Activated CD8-positive, alpha-beta memory T cell treated with anti-CD3 and anti-CD28 coated beads for 48 hours (primary cell): ENCODE data around the gene HNRNPUL1.

Experiments
- DNase-seq, 3 experiments: peaks; one replicate each; pipeline ENCODE4 v3.0.0-alpha.2; 2020; ENCODE audit warnings: low read depth in 2 of 3, low spot score in 2 of 3

The HNRNPUL1 gene

DNA sequence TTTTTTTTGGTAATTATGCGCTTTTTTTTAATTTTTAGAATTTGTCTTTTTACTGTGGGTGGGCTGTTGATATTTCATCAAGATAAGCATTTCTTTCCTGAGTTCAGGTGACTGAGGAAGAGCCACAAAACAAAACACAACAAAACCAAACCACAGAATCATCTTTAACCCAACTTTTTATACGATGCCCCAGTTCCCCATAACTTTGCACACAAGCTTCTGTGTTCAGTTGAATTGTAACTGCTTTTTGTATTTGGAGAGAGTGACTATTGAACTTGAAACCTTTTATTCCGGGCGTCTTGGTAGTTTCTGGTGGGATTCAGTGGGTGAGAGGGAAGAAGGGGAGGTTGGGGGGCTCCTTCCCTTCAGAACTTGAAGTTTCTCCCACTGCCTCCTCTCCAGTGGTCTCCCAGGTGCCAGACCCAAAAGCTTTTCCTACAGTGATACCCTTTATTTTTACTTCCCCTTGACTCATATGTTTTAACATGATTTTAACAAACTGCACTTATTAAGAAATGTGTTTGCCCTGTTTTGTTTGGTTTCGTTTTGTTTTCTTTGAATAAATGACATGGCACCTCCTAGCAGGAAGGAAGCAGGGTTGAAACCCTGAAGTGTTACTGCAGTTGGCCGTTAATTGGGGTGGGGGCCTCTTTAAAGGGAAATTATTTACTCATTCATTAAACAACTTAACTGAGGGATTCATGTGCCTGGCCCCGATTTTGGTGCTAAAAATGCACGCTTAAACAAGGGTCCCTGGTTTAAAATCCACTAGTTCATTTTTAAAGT, 43.1 kb downstream of the HNRNPUL1 start:
- no peak for DNase-seq

DNA sequence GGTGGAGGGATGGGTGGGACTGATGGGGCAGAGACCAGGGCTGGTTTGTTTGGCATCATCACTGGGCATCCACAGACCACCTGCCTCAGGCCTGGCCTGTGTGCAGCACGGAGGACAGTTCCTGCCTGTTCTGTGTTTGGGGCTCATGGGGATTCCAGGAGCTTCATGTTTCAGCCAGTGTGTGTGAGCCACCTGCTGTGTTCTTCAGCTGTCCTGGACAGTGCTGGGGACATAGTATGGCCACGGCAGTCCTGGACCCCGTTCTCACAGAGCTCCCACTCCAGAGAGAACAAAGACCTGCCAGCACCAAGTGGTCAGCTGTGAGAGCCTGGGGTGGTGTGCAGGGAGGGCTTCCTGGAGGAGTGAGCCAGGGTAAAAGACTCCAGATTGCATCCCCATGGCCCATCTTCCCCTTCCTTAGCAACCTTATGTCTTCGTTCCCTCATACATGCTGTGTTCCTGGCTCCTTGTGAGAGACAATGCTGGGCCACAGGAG, 43.8 kb downstream of the HNRNPUL1 start:
- DNase-seq: no peak

DNA sequence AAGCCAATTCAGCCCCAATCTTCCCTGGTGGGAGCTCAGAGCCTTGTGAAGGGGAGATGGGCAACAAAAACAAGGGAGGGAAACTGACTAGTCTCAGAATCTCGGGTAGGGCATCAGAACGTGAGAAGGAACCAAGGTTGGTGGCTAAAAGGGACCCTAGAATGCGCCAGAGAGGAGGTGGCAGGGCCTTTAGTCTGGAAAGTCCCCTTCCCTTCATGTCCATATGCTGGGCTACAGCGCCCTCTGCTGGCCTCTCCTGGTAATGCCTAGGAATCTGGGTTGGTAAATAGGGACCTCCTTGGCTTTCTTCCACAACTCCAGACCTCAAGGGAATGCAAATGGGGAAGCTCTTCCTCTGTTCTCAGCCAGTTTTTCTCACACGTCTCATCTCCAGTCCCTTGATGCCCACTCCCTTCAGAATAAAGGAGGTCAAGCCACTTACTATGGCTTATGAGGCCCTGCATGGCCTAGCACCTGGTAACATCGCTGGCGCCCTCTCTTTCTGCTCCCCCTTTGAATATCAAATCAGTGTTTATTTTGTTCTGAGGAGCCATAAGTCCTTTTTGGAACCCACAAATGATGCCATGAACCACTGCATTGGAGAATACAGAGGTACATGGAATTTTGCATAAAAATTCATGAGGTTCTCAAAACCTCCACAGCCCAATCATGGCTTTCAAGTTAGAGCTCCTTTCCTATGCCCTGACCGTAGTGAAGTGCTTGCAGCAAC, 44.4 kb downstream of the HNRNPUL1 start:
- DNase-seq: peak; percentile 70 to 99 (median 98)

DNA sequence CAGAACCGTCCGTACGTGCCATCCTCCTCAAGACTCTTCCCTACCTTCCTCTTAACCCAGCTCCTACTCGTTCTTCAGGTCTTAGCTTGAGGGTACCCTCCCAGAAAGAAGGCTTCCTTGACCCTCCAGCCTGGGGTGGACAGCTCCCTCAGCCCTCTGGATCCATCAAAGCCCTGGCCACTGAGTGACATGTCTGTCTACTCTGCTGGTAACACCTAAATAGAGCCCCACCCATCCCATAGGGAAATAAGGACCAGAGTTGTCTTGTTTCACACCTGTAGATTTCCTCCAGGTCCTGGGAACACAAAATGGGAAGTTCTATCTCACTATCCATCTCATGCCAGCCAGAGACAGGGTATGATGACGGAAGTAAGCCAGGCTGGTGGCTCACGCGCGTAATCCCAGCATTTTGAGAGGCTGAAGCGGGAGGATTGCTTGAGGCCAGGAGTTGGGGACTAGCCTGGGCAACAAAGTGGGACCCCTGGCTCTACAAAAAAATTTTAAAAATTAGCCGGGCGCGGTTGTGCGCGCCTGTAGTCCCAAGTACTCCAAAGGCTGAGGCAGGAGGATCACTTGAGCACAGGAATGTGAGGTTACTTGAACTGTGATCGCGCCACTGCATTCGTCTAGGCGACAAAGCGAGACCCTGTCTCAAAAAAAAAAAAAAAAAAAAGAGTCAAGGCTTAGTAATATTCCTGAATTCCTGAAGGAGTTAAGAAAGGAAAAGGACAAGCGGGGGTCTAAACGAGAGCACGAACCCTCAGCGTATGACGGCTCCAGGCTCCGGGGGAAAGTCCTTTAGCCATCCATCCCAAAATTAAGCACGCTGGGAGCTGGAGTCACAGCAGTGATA, 45.2 kb downstream of the HNRNPUL1 start:
- DNase-seq: no peak

DNA sequence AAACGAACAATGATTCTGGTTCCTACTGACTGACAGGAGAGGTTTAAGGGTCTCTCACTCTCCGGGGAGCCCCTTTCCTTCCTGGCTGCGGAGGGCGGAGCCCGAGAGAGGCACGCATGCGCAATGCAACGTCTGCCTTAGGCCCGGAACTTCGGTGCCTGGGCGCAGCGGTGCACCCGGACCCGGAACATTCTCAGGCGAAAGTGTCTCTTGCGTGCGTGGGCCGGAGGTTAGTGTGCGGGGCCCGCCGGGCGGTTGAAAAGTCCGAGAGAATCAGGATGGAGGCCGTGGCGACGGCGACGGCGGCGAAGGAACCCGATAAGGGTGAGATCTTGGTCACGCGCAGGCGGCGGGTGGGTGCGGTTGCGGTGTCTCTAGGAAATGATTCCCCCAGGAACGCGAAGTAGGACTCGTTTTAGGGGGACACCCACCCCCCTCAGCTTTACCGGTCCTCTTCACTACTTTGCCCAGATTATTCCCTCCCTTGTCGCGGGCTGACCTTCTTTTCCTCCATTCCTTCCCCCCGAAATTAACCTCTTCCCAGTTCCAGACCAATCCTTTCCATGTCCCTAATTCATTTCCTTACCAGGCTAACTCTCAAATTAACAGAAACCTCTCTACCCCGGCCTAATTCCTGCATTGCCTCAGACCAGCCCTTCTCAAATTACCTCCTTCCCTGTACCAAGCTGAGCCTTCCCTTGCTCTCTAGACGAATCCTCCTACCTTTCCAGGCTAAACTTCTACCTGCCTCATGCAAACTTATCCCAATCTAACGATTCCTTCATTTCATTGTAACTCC, 46.1 kb downstream of the HNRNPUL1 start, which contains the start of gene CCDC97:
Gene CCDC97, plus strand, starts transcription at position 140 of the 799 bp plus-strand sequence. Its CDS starts 139 bp downstream, at position 279.
- peak; percentile 78 to 87 (median 83) for DNase-seq

DNA sequence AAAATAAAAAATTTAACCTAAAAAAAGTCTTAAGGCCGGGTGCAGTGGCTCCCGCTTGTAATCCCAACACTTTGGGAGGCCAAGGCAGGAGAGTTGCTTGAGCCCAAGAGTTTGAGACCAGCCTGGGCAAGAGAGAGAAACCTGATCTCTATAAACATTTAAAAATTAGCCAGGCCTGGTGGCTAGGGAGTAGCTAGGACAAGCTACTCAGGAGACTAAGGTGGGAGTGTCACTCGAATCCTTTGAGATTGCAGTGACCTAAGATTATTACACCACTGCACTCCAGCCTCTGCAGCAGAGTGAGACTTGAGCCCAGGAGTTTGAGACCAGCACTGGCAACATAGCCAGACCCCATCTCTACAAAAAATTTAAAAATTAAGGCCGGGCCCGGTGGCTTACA, 46.9 kb downstream of the HNRNPUL1 start:
- DNase-seq: no peak

DNA sequence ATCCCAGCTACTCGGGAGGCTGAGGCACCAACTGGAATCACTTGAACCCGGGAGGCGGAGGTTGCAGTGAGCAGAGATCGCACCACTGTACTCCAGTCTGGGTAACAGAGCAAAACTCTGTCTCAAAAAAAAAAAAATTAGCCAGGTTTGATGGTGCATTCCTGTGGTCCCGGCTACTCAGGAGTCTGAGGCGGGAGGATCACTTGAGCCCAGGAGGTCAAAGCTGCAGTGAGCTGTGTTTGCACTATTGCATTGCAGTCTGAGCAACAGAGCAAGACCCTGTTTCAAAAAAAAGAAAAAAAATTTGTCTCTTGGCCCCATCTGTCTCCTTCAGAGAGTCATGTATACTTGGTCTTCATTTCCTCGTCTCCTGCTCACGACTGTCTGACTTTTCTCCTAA, 47.4 kb downstream of the HNRNPUL1 start:
- no peak for DNase-seq

DNA sequence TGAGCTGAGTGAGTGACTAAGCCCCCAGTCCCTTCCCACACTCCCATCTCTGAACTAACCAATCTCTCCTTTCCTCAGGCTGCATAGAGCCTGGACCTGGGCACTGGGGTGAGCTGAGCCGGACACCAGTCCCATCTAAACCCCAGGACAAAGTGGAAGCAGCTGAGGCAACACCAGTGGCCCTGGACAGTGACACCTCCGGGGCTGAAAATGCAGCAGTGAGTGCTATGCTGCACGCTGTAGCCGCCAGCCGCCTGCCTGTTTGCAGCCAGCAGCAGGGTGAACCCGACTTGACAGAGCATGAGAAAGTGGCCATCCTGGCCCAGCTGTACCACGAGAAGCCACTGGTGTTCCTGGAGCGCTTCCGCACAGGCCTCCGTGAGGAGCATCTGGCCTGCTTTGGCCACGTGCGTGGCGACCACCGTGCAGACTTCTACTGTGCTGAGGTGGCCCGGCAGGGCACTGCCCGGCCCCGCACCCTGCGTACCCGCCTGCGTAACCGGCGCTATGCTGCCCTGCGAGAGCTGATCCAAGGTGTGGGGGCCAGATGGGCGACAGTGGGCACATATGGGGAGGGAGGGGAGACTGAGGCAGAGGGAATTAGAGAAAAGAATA, 52.2 kb downstream of the HNRNPUL1 start:
- DNase-seq: no peak

DNA sequence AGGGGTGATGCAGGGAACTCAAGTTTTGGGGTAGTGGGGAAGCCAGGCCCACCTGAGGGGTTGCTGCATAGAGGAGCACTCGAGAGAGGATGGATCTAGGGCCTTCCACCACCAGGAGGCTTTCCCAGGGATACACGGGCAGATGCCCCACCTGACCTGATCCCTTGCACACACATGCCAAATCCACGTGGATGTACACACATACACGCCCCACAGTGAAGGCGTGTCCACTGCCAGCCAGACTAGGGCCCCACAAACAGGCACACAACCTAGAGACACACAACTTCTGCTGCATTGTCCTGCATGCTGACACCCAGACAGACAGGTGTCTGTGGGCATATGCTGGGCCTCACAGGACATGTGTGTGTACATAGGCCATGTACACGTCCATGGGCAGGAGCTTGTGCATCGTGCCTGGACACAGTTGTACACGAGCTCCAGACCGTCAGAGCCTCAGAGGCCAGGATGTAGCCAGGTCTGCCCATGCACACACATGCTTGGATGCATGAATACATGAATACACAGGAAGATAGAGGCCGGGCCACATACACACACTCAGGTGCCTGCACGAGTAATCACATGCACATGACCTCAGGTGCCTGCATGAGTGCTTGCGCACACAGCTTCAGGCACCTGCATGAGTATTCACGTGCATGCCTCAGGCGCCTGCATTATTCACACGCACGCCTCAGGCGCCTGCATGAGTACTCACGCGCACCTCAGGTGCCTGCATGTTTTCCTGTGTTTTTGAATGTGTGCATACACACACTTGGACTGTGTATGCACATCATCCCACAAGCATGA, 54.7 kb downstream of the HNRNPUL1 start:
- no peak for DNase-seq

DNA sequence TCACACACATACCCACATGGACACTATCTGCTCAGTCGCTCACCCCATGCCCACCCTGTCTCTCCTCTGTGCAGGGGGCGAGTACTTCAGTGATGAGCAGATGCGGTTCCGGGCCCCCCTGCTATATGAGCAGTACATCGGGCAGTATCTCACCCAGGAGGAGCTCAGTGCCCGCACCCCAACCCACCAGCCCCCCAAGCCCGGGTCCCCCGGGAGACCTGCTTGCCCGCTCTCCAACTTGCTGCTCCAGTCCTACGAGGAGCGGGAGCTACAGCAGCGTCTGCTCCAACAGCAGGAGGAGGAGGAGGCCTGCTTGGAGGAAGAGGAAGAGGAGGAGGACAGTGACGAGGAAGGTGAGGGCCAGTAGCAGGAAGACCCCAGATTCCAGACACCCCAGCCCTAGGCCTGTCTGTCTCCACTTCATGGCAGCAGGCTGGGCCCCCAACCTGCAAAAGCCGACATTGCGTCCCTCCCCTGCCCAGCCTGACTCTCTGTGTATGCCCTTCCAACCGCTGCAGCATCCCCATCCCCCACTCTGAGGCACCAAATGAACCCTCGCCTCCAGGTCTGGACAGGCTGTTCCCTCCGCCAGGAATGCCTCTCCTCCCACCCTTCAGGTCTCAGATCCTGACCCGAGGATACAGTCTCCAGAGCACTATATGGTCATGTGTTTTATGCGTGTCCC, 55.5 kb downstream of the HNRNPUL1 start:
- DNase-seq: no peak

DNA sequence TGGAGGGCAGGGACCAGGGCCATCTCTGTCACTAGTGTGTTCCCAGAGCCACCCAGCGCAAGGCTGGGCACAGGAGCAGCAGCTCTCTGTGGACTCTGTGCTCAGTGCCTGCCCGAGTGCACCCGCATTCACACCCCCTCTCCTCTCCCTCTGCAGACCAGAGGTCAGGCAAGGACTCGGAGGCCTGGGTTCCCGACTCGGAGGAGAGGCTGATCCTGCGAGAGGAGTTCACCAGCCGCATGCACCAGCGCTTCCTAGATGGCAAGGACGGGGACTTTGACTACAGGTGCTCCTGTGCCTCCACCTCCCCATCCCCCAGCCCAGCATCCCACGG, 56.0 kb downstream of the HNRNPUL1 start:
- DNase-seq: no peak

DNA sequence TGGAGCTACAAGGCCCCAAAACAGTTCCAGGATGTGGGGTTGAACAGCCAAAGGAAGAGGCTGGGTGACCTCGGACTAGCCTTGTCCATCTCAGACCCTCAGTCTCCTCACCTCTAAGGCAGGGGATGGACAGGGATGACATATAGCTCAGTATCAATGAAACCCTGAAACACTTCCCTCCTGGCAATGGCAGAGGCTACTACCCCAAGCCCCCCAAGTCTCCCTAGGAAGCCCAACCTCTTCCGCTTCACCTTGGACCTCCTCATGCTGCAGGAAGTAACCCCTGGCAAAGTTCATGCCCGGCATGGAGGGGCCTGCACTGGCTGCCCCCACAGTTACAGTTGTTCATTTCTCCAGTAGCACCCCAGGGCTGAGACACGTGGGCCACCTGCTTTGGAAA, 56.4 kb downstream of the HNRNPUL1 start:
- DNase-seq: no peak

DNA sequence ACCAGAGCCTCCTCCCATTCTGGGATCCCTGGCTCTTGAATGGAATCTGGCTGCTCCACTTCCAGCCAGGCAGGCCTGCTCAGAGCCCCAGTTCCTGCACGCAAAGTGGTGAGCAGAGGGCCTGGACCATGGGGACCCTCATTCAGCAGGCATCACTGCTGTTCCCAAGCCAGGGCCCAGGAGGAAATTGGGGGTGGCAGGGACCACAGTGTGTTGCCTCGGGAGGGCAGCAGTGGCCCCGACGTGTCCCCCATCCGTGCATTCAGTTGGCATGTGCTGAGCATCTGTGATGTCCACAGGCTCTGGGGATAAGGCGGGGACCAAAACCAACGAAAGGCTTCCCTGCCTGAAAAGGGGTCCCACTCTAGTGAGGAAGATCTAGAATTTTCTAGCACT, 57.0 kb downstream of the HNRNPUL1 start:
- no peak for DNase-seq

DNA sequence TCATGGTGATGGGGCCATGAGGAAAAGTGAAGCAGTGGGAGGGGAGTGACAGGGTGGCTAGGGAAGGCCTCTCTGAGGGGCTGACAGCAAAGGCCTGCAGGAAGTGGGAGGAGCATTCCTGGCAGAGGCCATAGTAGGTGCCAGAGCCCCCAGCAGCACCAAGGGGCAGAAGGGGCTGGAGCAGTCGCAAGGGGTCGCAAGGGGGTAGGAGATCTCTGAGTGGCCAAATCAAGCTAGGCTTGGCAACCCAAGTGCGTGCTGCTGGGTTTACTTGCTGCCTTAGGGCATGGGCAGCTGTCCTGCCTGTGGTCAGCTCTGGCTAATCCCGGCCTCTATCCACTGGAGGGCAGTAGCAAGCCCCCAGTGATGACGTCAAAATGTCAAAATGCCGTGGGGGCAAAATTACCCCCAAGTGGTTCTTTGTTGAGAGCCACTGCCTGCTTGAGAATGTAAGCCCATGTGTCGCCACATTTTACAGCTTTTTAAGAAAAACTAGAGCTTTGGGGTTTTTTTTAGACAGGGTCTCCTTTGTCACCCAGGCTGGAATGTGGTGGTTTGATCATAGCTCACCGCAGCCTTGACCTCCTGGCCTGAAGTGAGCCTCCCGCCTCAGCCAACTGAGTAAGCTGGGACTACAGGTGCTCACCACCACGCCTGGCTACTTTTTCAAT, 57.6 kb downstream of the HNRNPUL1 start:
- DNase-seq: no peak

DNA sequence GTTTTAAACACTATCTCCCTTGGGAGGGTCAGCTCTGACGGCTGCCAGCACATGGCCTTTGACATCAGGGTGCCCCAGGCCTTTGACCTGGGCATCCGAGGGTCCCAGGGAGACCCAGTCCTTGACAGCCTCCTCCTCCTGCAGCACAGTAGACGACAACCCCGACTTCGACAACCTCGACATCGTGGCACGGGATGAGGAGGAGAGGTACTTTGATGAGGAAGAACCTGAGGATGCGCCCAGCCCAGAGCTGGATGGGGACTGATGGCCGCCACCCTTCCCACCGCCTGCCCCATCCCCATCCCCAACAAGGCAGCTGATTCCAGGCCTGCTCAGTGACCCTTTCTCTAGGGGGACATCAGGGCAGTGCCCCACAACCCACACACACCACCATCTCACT, 58.3 kb downstream of the HNRNPUL1 start:
- no peak for DNase-seq

DNA sequence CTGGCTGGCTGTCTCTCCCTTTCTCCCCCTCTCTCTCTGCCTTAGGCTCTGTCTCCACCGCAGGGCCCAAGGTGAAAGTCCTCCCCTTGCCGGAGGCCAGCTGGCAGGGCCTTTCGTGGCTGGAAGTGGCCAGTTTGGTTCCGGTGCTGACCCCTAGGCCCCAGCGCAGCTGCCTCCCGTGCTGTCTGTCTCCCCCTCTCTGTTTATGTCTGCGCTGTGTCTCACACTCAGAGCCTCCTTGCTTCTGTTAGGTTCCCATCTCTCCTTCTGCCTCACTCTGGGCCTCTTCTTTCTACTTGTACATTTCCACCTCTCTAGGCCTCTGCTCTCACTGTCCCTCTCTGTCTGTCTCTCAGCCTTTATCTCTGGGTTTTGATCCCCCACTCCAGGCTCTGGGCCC, 58.9 kb downstream of the HNRNPUL1 start:
- no peak for DNase-seq

DNA sequence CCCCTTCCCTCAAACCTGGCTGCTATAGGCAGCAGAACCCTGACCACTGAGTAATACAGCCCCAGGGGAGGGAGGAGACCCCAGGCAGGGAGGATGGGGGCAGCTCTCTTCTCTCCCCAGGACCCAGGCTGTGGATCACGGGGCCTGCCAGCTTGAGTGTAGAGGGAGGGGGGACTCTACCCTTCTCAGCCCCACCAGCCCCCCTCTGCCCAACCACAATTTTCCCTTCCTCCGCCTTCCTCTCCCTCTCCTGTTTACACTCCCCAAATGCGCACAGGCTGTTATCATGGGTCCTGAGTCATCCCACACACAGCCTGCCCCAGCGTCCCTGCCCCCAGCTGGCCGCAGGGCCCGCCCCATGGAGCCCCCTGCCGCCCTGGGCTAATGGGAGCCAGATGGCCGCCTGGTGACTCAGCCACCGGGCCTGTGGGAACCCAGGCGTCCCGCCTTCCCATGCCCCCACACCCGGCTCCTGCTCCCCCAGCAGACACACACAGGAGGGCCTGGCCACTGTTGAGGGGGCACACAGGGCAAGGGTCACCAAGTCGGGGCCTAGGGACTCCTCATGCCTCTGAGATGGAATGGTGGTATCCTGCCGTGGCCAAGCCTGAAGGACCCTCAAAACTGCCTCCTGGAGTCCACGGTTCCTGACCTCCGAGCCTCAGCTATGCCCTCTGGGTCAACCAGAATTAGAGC, 59.4 kb downstream of the HNRNPUL1 start:
- no peak for DNase-seq

DNA sequence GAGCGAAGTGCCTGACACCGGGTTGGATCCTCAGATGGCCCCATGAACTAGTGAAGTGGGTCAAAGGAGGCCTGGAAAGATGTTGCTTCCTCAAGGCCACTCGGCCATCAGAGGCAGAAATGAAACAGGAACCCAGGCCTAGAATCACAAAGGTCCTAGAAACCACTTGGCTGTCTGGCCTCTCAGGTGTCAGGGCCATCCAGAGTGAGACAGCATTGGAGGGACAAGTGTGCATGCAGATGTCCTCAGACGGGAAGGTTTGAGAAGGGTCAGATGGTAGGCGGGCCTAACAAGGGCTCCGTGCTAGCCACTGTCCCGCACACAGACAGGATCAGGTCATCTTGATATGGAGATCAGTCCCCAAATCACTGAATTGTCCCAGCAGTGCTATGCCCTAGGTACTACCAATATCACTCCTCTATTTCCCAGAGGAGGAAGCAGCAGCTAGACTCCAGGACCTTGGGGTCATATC, 60.1 kb downstream of the HNRNPUL1 start:
- no peak for DNase-seq
